Right forelimb (tissue), 1 donor: Measurements from ENCODE around the gene TAX1BP3.

Experiments used
- DNase-seq: peaks from one replicate; pipeline ENCODE4 v3.0.0-alpha.2; 2018

TAX1BP3 gene

DNA sequence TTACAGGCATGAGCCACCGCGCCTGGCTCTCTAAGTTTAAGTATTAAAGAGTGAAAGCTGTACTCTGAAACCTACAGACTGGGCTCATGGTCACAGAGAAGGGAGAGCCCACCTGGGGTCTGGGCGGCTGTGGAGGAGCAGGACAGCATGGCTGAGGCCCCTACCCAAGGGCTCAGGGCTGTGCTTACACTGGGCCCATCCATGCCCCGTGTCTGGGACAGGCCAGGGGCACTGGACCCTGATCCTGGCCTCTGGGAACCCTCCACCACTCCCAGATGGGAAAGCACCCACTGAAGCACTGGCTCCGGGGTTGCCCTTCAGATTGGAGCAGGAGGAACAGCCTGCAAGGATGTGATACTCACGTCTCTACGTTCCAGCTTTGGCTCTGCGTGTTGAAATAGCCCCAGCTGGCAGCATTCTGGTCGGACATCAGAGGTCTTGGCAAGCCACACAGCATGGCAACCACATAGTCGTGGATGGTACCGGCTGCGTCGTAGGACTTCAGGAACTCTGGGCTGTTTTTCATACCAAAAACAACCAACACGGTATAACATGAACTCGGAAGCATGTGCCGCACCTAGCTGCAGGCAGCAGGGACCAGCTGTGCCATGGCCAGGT is 45.3 kb downstream of the TAX1BP3 start:
- DNase-seq = no peak

DNA sequence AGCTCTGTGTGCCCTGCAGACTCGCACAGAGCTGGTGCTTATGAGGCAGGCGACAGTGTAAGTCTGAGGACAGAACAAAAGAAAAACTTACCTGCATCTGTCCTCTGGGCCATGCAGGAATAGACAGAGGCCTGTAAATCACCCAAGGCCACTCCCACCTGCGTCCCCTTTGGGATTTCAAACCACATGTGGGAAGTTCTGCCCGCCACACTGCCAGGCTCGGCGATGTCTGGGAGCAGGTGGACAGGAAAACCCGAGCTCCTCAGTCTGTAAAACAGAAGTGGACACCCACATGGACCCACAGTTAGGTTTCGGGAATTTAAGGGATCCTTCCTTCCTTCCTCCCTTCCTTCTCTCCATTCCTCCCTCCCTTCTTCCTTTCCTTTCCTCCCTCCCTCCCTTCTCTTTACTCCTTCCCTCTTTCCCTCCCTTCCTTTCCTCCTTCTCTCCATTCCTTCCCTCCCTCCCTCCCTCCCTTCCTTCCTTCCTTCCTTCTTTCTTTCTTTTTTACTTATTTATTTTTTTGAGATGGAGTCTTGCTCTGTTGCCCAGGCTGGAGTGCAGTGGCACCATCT is 47.1 kb downstream of the TAX1BP3 start:
- no peak for DNase-seq

- no peak for DNase-seq
These were observed 53.1 kb downstream of the TAX1BP3 start for GRCh38 chr17:3615160-3615870.

DNA sequence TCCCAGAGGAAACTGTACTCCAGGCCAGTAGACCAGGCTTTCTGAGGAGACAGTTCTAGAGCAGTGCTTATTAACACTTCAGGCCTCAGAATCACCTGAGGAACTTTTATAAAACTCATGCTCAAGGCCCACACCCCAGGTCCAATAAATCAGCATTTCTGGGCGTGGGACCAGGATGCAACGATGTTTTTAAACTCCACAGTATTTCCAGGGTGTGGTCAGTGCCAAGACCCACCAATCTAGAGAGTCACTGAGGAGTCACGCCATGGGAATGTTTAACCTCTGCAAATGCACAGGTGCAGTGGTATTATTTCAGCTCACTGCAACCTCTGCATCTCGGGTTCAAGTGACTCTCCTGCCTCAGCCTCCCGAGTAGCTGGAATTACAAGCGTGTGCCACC is 55.3 kb downstream of the TAX1BP3 start:
- no peak for DNase-seq
